ENCODE data around the gene NIN. TPM values are rescaled to one million over a fixed set of nuclear protein-coding genes. Genes with fewer than 3 reads are reported as not detected.

The NIN gene
- total RNA-seq, 4 donors from 2014 or later = 16.2 to 49.3 (median 29.2) TPM

DNA sequence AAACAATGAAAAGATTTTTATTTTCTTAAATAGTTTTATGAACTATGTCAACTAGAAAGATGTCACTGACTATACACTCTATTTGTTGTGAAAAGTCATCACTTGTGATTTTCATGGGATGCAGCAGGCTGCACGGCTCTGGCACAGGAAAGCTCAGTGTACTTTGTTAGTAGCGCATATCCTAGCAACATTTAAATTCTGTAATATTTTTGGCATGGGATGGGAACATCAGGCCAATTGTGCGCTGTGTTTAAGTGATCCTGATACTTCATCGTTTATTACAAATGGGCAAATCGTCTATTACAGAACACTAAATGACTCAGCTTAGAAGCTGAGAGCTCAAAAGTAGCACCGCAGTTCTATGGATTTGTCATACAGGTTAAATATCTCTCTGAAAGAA, 102.1 kb downstream of the NIN start:
- TF ChIP-seq POLR2A (IDR thresholded peaks at IDR 0.05) = no peak
- TF ChIP-seq, protein P1, sequence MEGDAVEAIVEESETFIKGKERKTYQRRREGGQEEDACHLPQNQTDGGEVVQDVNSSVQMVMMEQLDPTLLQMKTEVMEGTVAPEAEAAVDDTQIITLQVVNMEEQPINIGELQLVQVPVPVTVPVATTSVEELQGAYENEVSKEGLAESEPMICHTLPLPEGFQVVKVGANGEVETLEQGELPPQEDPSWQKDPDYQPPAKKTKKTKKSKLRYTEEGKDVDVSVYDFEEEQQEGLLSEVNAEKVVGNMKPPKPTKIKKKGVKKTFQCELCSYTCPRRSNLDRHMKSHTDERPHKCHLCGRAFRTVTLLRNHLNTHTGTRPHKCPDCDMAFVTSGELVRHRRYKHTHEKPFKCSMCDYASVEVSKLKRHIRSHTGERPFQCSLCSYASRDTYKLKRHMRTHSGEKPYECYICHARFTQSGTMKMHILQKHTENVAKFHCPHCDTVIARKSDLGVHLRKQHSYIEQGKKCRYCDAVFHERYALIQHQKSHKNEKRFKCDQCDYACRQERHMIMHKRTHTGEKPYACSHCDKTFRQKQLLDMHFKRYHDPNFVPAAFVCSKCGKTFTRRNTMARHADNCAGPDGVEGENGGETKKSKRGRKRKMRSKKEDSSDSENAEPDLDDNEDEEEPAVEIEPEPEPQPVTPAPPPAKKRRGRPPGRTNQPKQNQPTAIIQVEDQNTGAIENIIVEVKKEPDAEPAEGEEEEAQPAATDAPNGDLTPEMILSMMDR (IDR thresholded peaks at IDR 0.05 in 4 of 5, conservative IDR thresholded peaks at IDR 0.05 in 1 of 5) = no peak
- Histone ChIP-seq H3K4me3 (no peak overlapping the region), H3K27me3 (no peaks in the 10 kb centered on the region), H3K36me3 (peaks cover 0 to 99% of the 10 kb centered on the region in 2 donors), H3K27ac (no peak overlapping the region), H3K4me1 (no peaks in the 10 kb centered on the region), H3K9me3 (no peaks in the 10 kb centered on the region)
- intact Hi-C loops (cut with DNase I; ENCODE audit: low total_unique reads) (no loop called here), in situ Hi-C loops (cut with MboI; ENCODE audit: low sequenced_read_pairs in 4 of 4) (no loop called here)
- DNase-seq = no peak
- no peak for ATAC-seq

DNA sequence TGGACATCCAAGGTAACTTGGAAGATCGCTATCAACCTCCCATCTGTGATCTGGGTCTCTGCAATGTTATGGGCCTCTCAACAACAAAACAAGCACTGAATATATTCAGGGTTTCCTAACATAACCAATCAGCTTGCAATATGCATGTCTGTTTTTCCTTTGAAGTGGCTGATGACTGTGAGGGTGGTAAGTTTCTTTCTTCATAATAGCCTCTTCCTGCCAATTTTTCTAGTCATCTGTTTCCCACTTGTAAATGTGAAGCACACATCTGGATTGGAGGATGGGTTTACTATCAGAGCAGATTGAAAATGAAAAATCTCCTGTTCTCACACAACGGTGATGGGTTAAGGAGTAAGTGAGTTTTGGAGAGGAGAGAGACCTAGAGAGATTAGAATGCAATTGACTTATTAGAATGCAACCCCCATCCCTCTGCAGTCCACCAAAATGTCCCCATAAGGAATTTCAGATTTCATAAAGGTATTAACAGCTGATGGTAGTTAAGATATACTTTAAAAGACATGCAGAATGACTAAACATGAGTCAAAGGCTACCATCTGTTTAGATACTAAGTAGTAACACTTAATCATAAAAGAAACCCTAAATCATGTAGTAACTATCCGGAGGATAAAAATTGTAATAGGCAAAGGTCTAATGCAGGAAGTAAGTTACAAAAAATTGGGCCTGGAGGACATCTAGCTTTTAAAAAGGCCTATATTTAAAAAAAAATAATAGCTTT, 104.4 kb downstream of the NIN start:
- in situ Hi-C loops (cut with MboI; ENCODE audit: low sequenced_read_pairs in 4 of 4) (no loop called here), intact Hi-C loops (cut with DNase I; ENCODE audit: low total_unique reads) (no loop called here)
- ATAC-seq = no peak
- no peak for DNase-seq
- H3K36me3 ChIP-seq = peaks cover 0 to 98% of the 10 kb centered on the region in 2 donors
- no peaks in the 10 kb centered on the region for H3K4me1 ChIP-seq
- H3K4me3 ChIP-seq = no peak overlapping the region
- TF ChIP-seq, protein P1 (IDR thresholded peaks at IDR 0.05 in 4 of 5, conservative IDR thresholded peaks at IDR 0.05 in 1 of 5) = no peak
- no peak for TF ChIP-seq POLR2A (IDR thresholded peaks at IDR 0.05)
- H3K27me3 ChIP-seq = no peaks in the 10 kb centered on the region
- no peaks in the 10 kb centered on the region for H3K9me3 ChIP-seq
- no peak overlapping the region for H3K27ac ChIP-seq

DNA sequence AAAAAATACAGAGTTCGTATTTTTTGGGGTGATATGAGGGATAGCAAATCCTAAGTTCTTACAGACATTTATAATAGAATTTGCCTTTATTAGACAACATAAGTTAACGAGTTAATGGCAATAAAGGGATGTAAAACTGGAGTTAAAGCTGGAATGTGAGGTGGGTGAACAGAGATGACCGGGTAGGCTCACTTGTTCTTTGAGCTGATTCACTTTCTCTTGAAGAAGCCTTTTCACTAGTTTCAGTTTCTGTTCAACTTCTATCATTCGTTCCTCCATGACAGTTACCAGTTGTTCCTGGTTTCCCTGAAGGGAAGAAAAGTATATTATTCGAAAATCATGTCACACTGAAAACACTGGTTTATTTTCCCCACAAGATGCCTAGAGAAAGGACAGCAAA, 105.2 kb downstream of the NIN start:
- H3K27me3 ChIP-seq = no peaks in the 10 kb centered on the region
- ATAC-seq = no peak

DNA sequence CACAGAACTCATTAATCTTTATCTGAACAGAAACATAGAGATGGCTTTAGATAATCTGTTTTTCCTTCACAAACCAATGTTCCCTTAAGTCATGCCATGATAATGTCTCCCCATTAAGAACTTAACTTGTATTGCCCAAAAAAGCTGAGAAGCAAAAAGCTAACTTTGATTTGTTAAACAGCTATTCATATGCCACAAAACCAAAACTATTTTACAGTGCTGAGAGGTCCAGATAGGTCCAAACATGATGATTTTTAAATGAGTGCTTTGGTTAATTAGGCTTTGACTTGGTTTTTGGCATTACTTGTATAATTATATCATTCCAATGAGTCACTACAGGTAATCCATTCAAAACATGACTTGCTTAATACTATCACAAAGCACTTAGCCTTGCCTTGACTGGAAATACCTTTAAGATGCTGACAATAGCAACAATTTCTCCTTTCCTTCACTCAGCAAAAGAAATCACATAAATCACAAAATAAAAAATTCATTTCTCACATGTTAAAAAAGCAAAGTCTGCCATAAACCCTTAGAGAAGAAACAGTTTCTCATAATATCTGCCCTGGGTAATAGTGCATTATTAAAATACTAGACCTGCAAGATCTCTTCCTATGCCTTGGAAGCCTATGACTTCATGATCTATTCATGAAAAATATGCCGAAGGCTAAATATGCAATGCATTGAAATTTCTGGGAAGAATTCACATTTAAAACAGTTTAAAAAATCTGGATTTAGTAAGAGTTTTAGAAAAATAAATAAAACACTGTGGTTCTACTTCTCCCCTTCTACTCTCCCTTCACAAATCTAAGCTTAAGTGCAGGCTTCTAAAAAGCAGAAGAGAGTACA, 110.8 kb downstream of the NIN start:
- intact Hi-C loops (cut with DNase I; ENCODE audit: low total_unique reads) (no loop called here), in situ Hi-C loops (cut with MboI; ENCODE audit: low sequenced_read_pairs in 4 of 4) (loop anchor here in 1 of 4 donors (10.0 kb wide), 1 partner anchor 105 kb away; no protein-coding TSS in a partner anchor)
- ATAC-seq (no peak), DNase-seq (no peak)
- Histone ChIP-seq H3K4me3 (no peak overlapping the region), H3K27ac (no peak overlapping the region), H3K36me3 (peaks cover 0 to 47% of the 10 kb centered on the region in 2 donors), H3K9me3 (no peaks in the 10 kb centered on the region), H3K4me1 (no peaks in the 10 kb centered on the region), H3K27me3 (no peaks in the 10 kb centered on the region)
- TF ChIP-seq, protein P1 (IDR thresholded peaks at IDR 0.05 in 4 of 5, conservative IDR thresholded peaks at IDR 0.05 in 1 of 5) = no peak
- TF ChIP-seq POLR2A (IDR thresholded peaks at IDR 0.05) = no peak

More for the DNA sequence above, 105.2 kb downstream of the NIN start:
- H3K27ac ChIP-seq = no peak overlapping the region
- H3K36me3 ChIP-seq = peaks cover 0 to 98% of the 10 kb centered on the region in 2 donors
- intact Hi-C loops (cut with DNase I; ENCODE audit: low total_unique reads) (no loop called here), in situ Hi-C loops (cut with MboI; ENCODE audit: low sequenced_read_pairs in 4 of 4) (no loop called here)
- DNase-seq = no peak
- H3K4me3 ChIP-seq = no peak overlapping the region
- no peaks in the 10 kb centered on the region for H3K9me3 ChIP-seq
- H3K4me1 ChIP-seq = no peaks in the 10 kb centered on the region
- TF ChIP-seq, protein P1 (IDR thresholded peaks at IDR 0.05 in 4 of 5, conservative IDR thresholded peaks at IDR 0.05 in 1 of 5) = no peak
- TF ChIP-seq POLR2A (IDR thresholded peaks at IDR 0.05) = no peak
